ENCODE results near the gene NLGN2. TPM values are rescaled to one million over a fixed set of nuclear protein-coding genes. Genes with fewer than 3 reads are reported as not detected.
"Not testable (repeated sequence)": the region's sequence is repeated elsewhere in the genome, so short reads cannot be mapped to it uniquely, and the experiment has no call there.

NLGN2 gene
- total RNA-seq, 2 experiments from 2014 or later: 0.06 to 1.2 TPM

DNA sequence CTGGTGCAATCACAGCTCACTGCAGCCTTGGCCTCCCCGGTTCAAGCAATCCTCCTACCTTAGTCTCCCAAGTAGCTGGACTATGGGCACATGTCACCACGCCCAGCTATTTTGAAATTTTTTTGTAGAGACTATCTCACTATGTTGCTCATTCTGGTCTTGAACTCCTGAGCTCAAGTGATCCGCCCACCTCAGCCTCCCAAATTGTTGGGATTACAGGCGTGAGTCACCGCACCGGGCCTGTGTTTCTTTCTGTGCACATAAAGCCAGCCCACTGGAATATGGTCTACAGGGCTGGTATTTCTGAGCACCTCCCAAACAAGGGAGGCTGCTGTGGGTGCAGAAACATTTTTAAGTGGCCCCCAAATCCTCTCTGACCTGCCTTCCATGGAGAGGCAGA, 44.3 kb upstream of the NLGN2 start:
- Histone ChIP-seq H3K9me3 (ENCODE audit: low read length) (no peaks in the 10 kb centered on the region), H3K4me2 (ENCODE audit: low read length) (no peak overlapping the region), H3K4me3 (ENCODE audit: low read depth, low read length, poor library complexity, severe bottlenecking) (no peak overlapping the region), H3K27ac (ENCODE audit: low read depth, low read length, poor library complexity, severe bottlenecking) (no peak overlapping the region), H3K79me2 (ENCODE audit: insufficient read depth, low read depth, low read length) (no peaks in the 10 kb centered on the region), H4K20me1 (ENCODE audit: insufficient read depth, low read length) (no peaks in the 10 kb centered on the region), H3K36me3 (ENCODE audit: insufficient read depth, low read length) (no peaks in the 10 kb centered on the region), H3K4me1 (ENCODE audit: insufficient read depth, low read length, poor library complexity, severe bottlenecking) (no peaks in the 10 kb centered on the region), H3K9me2 (ENCODE audit: insufficient read depth, low read length) (no peaks in the 10 kb centered on the region), H2AFZ (ENCODE audit: low read length) (no peak overlapping the region)
- TF ChIP-seq, protein P1, sequence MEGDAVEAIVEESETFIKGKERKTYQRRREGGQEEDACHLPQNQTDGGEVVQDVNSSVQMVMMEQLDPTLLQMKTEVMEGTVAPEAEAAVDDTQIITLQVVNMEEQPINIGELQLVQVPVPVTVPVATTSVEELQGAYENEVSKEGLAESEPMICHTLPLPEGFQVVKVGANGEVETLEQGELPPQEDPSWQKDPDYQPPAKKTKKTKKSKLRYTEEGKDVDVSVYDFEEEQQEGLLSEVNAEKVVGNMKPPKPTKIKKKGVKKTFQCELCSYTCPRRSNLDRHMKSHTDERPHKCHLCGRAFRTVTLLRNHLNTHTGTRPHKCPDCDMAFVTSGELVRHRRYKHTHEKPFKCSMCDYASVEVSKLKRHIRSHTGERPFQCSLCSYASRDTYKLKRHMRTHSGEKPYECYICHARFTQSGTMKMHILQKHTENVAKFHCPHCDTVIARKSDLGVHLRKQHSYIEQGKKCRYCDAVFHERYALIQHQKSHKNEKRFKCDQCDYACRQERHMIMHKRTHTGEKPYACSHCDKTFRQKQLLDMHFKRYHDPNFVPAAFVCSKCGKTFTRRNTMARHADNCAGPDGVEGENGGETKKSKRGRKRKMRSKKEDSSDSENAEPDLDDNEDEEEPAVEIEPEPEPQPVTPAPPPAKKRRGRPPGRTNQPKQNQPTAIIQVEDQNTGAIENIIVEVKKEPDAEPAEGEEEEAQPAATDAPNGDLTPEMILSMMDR (conservative IDR thresholded peaks at IDR 0.05; ENCODE audit: low read length): no peak
- TF ChIP-seq EZH2phosphoT487 (IDR thresholded peaks at IDR 0.05; ENCODE audit: borderline replicate concordance, low read depth, low read length): no peak
- ChIA-PET CTCF (ENCODE audit: unreplicated experiment) (no interaction called here), POLR2A (interaction anchor here (0.7 kb wide), 1 partner anchor 30 kb away, joined by 3 read pairs; no protein-coding TSS in a partner anchor)
- DNase-seq (ENCODE audit: low spot score): no peak
- no TSS peak for BruUV-seq (replicated peaks)
- intact Hi-C loops (cut with micrococcal nuclease; ENCODE audit: unreplicated experiment): no loop called here

DNA sequence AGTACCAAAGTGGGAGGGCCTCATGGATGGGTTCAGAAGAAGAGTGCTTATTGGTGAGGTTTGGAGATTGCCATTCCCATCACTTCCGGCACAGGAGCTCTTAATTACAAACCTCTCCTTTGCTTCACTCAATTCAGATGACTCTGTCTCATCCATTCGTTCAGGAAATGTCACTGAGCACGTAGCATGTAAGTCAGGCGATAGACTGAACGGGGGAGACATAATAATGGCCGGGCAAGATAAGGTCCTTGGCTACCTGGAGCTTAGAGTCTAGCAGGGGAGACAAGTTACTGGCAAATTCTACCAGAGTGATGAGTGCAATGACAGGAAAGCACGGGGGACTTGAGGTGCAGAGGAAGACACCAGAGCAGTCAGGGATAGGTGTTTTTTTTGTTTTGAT, 41.7 kb upstream of the NLGN2 start:
- H3K4me1 ChIP-seq (ENCODE audit: insufficient read depth, low read length, poor library complexity, severe bottlenecking); H3K36me3 ChIP-seq (ENCODE audit: insufficient read depth, low read length); H3K27ac ChIP-seq (ENCODE audit: low read depth, low read length, poor library complexity, severe bottlenecking); BruUV-seq (replicated peaks); DNase-seq (ENCODE audit: low spot score); H3K9me2 ChIP-seq (ENCODE audit: insufficient read depth, low read length); H3K4me2 ChIP-seq (ENCODE audit: low read length); H3K4me3 ChIP-seq (ENCODE audit: low read depth, low read length, poor library complexity, severe bottlenecking); CTCF ChIA-PET (ENCODE audit: unreplicated experiment); H3K79me2 ChIP-seq (ENCODE audit: insufficient read depth, low read depth, low read length); H3K9me3 ChIP-seq (ENCODE audit: low read length); H4K20me1 ChIP-seq (ENCODE audit: insufficient read depth, low read length); H2AFZ ChIP-seq (ENCODE audit: low read length); intact Hi-C loops (cut with micrococcal nuclease; ENCODE audit: unreplicated experiment); POLR2A ChIA-PET: not testable (repeated sequence)

DNA sequence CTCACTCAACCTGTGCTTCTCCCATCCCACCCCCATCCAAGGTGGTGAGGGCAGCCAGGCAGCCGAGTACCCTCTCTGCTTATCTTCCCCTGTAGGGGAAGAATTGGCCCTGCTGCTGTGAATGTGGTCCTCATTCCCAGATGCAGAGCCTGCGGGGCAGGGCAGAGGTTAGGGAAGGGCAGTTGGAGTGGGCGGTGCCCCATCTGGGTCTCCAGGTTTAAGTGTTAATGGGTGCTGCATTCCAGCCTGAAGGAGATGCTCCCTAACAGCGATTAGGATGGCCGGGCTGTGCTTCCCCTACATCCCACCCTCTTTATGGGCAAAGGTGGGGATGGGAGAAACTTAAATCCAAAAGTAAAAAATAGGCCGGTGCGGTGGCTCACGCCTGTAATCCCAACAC, 40.6 kb upstream of the NLGN2 start:
- ChIA-PET CTCF (ENCODE audit: unreplicated experiment) (no interaction called here), POLR2A (interaction anchor here (0.6 kb wide), 1 partner anchor 78 kb away, joined by 4 read pairs; no protein-coding TSS in a partner anchor)
- no peaks in the 10 kb centered on the region for H4K20me1 ChIP-seq (ENCODE audit: insufficient read depth, low read length)
- no peak overlapping the region for H3K4me2 ChIP-seq (ENCODE audit: low read length)
- no peaks in the 10 kb centered on the region for H3K4me1 ChIP-seq (ENCODE audit: insufficient read depth, low read length, poor library complexity, severe bottlenecking)
- H3K36me3 ChIP-seq (ENCODE audit: insufficient read depth, low read length): no peaks in the 10 kb centered on the region
- intact Hi-C loops (cut with micrococcal nuclease; ENCODE audit: unreplicated experiment): no loop called here
- no peaks in the 10 kb centered on the region for H3K9me2 ChIP-seq (ENCODE audit: insufficient read depth, low read length)
- no peak overlapping the region for H3K4me3 ChIP-seq (ENCODE audit: low read depth, low read length, poor library complexity, severe bottlenecking)
- no peak overlapping the region for H3K27ac ChIP-seq (ENCODE audit: low read depth, low read length, poor library complexity, severe bottlenecking)
- H3K9me3 ChIP-seq (ENCODE audit: low read length): no peaks in the 10 kb centered on the region
- BruUV-seq (replicated peaks): no TSS peak
- no peak overlapping the region for H2AFZ ChIP-seq (ENCODE audit: low read length)
- no peak for DNase-seq (ENCODE audit: low spot score)
- no peaks in the 10 kb centered on the region for H3K79me2 ChIP-seq (ENCODE audit: insufficient read depth, low read depth, low read length)
- TF ChIP-seq, protein P1 (conservative IDR thresholded peaks at IDR 0.05; ENCODE audit: low read length): no peak
- TF ChIP-seq EZH2phosphoT487 (IDR thresholded peaks at IDR 0.05; ENCODE audit: borderline replicate concordance, low read depth, low read length): no peak

Data from OCI-LY7 (cell line).